ENCODE measurements around the gene ANXA9.

The ANXA9 gene

GRCh38 chr1:150995896-150996295, 13.8 kb downstream of the ANXA9 start:
- Histone ChIP-seq H3K23ac (ENCODE audit: low read depth, low read length, poor library complexity) (no peak overlapping the region), H3K79me1 (ENCODE audit: low read depth, low read length) (no peaks in the 10 kb centered on the region), H2BK5ac (ENCODE audit: low read length) (no peak overlapping the region), H3K36me3 (replicated peaks in 1 of 2; ENCODE audit: control insufficient read depth in 2 of 2, insufficient read depth in 2 of 2, low read length in 2 of 2) (peaks cover 9 to 23% of the 10 kb centered on the region in 2 donors), H3K14ac (ENCODE audit: low read length) (no peak overlapping the region), H3K4me1 (ENCODE audit: control insufficient read depth in 2 of 2, insufficient read depth in 1 of 2, low read depth in 1 of 2, low read length in 2 of 2) (peaks cover 0 to 2% of the 10 kb centered on the region in 2 donors), H3K27ac (replicated peaks; ENCODE audit: low read length) (no peak overlapping the region), H2AK5ac (ENCODE audit: low read depth, low read length) (no peak overlapping the region), H3K4ac (ENCODE audit: low read length) (no peak overlapping the region), H4K91ac (ENCODE audit: low read depth, low read length, poor library complexity) (no peak overlapping the region), H3K4me3 (ENCODE audit: low read length in 2 of 2) (no peak overlapping the region), H3K4me2 (ENCODE audit: insufficient read depth, low read length, poor library complexity, severe bottlenecking) (no peak overlapping the region), H3K27me3 (ENCODE audit: control insufficient read depth in 3 of 3, insufficient read depth in 3 of 3, low read depth in 1 of 3, low read length in 3 of 3) (no peaks in the 10 kb centered on the region), H3K9ac (ENCODE audit: low read depth, low read length, poor library complexity) (no peak overlapping the region), H2BK12ac (ENCODE audit: low read length) (no peak overlapping the region), H2AFZ (ENCODE audit: low read length) (peak overlapping the region; percentile 54), H3K9me3 (replicated peaks in 1 of 2; ENCODE audit: control insufficient read depth in 2 of 2, insufficient read depth in 1 of 2, low read depth in 1 of 2, low read length in 2 of 2) (no peaks in the 10 kb centered on the region), H4K8ac (ENCODE audit: low read depth, low read length) (no peak overlapping the region), H2BK15ac (ENCODE audit: low read length) (no peak overlapping the region), H3K18ac (ENCODE audit: low read length) (no peak overlapping the region), H2BK120ac (ENCODE audit: low read depth, low read length) (no peak overlapping the region)
- no peak for DNase-seq (ENCODE audit: low spot score)
- no CpG with 5 or more reads among the region's 9 CpGs for WGBS, 2 donors (ENCODE audit: extremely low coverage in 2 of 2, insufficient read length in 2 of 2, insufficient replicate concordance in 1 of 2)

GRCh38 chr1:150997126-150997872, 15.2 kb downstream of the ANXA9 start:
- Histone ChIP-seq H3K9me3 (replicated peaks in 1 of 2; ENCODE audit: control insufficient read depth in 2 of 2, insufficient read depth in 1 of 2, low read depth in 1 of 2, low read length in 2 of 2) (no peaks in the 10 kb centered on the region), H3K27ac (replicated peaks; ENCODE audit: low read length) (no peak overlapping the region)

GRCh38 chr1:150997949-150998348, 15.9 kb downstream of the ANXA9 start:
- Histone ChIP-seq H2BK120ac (ENCODE audit: low read depth, low read length) (no peak overlapping the region), H3K9me3 (replicated peaks in 1 of 2; ENCODE audit: control insufficient read depth in 2 of 2, insufficient read depth in 1 of 2, low read depth in 1 of 2, low read length in 2 of 2) (no peaks in the 10 kb centered on the region), H2AFZ (ENCODE audit: low read length) (no peak overlapping the region), H2BK15ac (ENCODE audit: low read length) (no peak overlapping the region), H4K91ac (ENCODE audit: low read depth, low read length, poor library complexity) (no peak overlapping the region), H3K18ac (ENCODE audit: low read length) (no peak overlapping the region), H2BK5ac (ENCODE audit: low read length) (no peak overlapping the region), H3K4me3 (ENCODE audit: low read length in 2 of 2) (no peak overlapping the region), H3K27me3 (ENCODE audit: control insufficient read depth in 3 of 3, insufficient read depth in 3 of 3, low read depth in 1 of 3, low read length in 3 of 3) (no peaks in the 10 kb centered on the region), H2BK12ac (ENCODE audit: low read length) (no peak overlapping the region), H2AK5ac (ENCODE audit: low read depth, low read length) (no peak overlapping the region), H3K4me2 (ENCODE audit: insufficient read depth, low read length, poor library complexity, severe bottlenecking) (no peak overlapping the region), H3K9ac (ENCODE audit: low read depth, low read length, poor library complexity) (no peak overlapping the region), H4K8ac (ENCODE audit: low read depth, low read length) (no peak overlapping the region), H3K14ac (ENCODE audit: low read length) (no peak overlapping the region), H3K4me1 (ENCODE audit: control insufficient read depth in 2 of 2, insufficient read depth in 1 of 2, low read depth in 1 of 2, low read length in 2 of 2) (no peaks in the 10 kb centered on the region), H3K23ac (ENCODE audit: low read depth, low read length, poor library complexity) (no peak overlapping the region), H3K27ac (replicated peaks; ENCODE audit: low read length) (no peak overlapping the region), H3K4ac (ENCODE audit: low read length) (no peak overlapping the region), H3K36me3 (replicated peaks in 1 of 2; ENCODE audit: control insufficient read depth in 2 of 2, insufficient read depth in 2 of 2, low read length in 2 of 2) (peaks cover 9 to 29% of the 10 kb centered on the region in 2 donors), H3K79me1 (ENCODE audit: low read depth, low read length) (no peaks in the 10 kb centered on the region)
- no peak for DNase-seq (ENCODE audit: low spot score)
- no CpG with 5 or more reads among the region's 5 CpGs for WGBS, 2 donors (ENCODE audit: extremely low coverage in 2 of 2, insufficient read length in 2 of 2, insufficient replicate concordance in 1 of 2)

More at GRCh38 chr1:150997126-150997872, 15.2 kb downstream of the ANXA9 start:
- H2AFZ ChIP-seq (ENCODE audit: low read length): no peak overlapping the region
- H3K4ac ChIP-seq (ENCODE audit: low read length): no peak overlapping the region
- no peak overlapping the region for H3K9ac ChIP-seq (ENCODE audit: low read depth, low read length, poor library complexity)
- H3K36me3 ChIP-seq (replicated peaks in 1 of 2; ENCODE audit: control insufficient read depth in 2 of 2, insufficient read depth in 2 of 2, low read length in 2 of 2): peaks cover 9 to 27% of the 10 kb centered on the region in 2 donors
- H3K4me2 ChIP-seq (ENCODE audit: insufficient read depth, low read length, poor library complexity, severe bottlenecking): no peak overlapping the region
- no peak overlapping the region for H4K8ac ChIP-seq (ENCODE audit: low read depth, low read length)
- H2BK15ac ChIP-seq (ENCODE audit: low read length): no peak overlapping the region
- no peak for DNase-seq (ENCODE audit: low spot score)
- H3K4me1 ChIP-seq (ENCODE audit: control insufficient read depth in 2 of 2, insufficient read depth in 1 of 2, low read depth in 1 of 2, low read length in 2 of 2): peaks cover 0 to 2% of the 10 kb centered on the region in 2 donors
- H2BK12ac ChIP-seq (ENCODE audit: low read length): no peak overlapping the region
- no peak overlapping the region for H2BK5ac ChIP-seq (ENCODE audit: low read length)
- H3K18ac ChIP-seq (ENCODE audit: low read length): no peak overlapping the region
- H3K14ac ChIP-seq (ENCODE audit: low read length): no peak overlapping the region
- no peak overlapping the region for H2AK5ac ChIP-seq (ENCODE audit: low read depth, low read length)
- no peaks in the 10 kb centered on the region for H3K79me1 ChIP-seq (ENCODE audit: low read depth, low read length)
- H2BK120ac ChIP-seq (ENCODE audit: low read depth, low read length): no peak overlapping the region
- H4K91ac ChIP-seq (ENCODE audit: low read depth, low read length, poor library complexity): no peak overlapping the region
- no peak overlapping the region for H3K4me3 ChIP-seq (ENCODE audit: low read length in 2 of 2)
- WGBS, 2 donors (ENCODE audit: extremely low coverage in 2 of 2, insufficient read length in 2 of 2, insufficient replicate concordance in 1 of 2): no CpG with 5 or more reads among the region's 20 CpGs
- H3K27me3 ChIP-seq (ENCODE audit: control insufficient read depth in 3 of 3, insufficient read depth in 3 of 3, low read depth in 1 of 3, low read length in 3 of 3): no peaks in the 10 kb centered on the region
- peak overlapping the region; percentile 14 for H3K23ac ChIP-seq (ENCODE audit: low read depth, low read length, poor library complexity)

GRCh38 chr1:150999051-150999674, 17.1 kb downstream of the ANXA9 start:
- no peak overlapping the region for H3K18ac ChIP-seq (ENCODE audit: low read length)

More at GRCh38 chr1:150999051-150999674, 17.1 kb downstream of the ANXA9 start:
- no peak overlapping the region for H2AFZ ChIP-seq (ENCODE audit: low read length)
- no peak overlapping the region for H3K23ac ChIP-seq (ENCODE audit: low read depth, low read length, poor library complexity)
- no peak overlapping the region for H2BK12ac ChIP-seq (ENCODE audit: low read length)
- no peak for DNase-seq (ENCODE audit: low spot score)
- no peak overlapping the region for H3K4me3 ChIP-seq (ENCODE audit: low read length in 2 of 2)
- no peaks in the 10 kb centered on the region for H3K9me3 ChIP-seq (replicated peaks in 1 of 2; ENCODE audit: control insufficient read depth in 2 of 2, insufficient read depth in 1 of 2, low read depth in 1 of 2, low read length in 2 of 2)
- H3K27ac ChIP-seq (replicated peaks; ENCODE audit: low read length): no peak overlapping the region
- WGBS, 2 donors (ENCODE audit: extremely low coverage in 2 of 2, insufficient read length in 2 of 2, insufficient replicate concordance in 1 of 2): no CpG with 5 or more reads among the region's 17 CpGs
- H2AK5ac ChIP-seq (ENCODE audit: low read depth, low read length): no peak overlapping the region
- no peak overlapping the region for H3K9ac ChIP-seq (ENCODE audit: low read depth, low read length, poor library complexity)
- no peak overlapping the region for H3K4me2 ChIP-seq (ENCODE audit: insufficient read depth, low read length, poor library complexity, severe bottlenecking)
- no peak overlapping the region for H3K14ac ChIP-seq (ENCODE audit: low read length)
- H4K8ac ChIP-seq (ENCODE audit: low read depth, low read length): no peak overlapping the region
- H3K4me1 ChIP-seq (ENCODE audit: control insufficient read depth in 2 of 2, insufficient read depth in 1 of 2, low read depth in 1 of 2, low read length in 2 of 2): no peaks in the 10 kb centered on the region
- no peak overlapping the region for H3K4ac ChIP-seq (ENCODE audit: low read length)
- H2BK5ac ChIP-seq (ENCODE audit: low read length): no peak overlapping the region
- H4K91ac ChIP-seq (ENCODE audit: low read depth, low read length, poor library complexity): no peak overlapping the region
- H3K79me1 ChIP-seq (ENCODE audit: low read depth, low read length): no peaks in the 10 kb centered on the region
- no peaks in the 10 kb centered on the region for H3K27me3 ChIP-seq (ENCODE audit: control insufficient read depth in 3 of 3, insufficient read depth in 3 of 3, low read depth in 1 of 3, low read length in 3 of 3)
- H2BK120ac ChIP-seq (ENCODE audit: low read depth, low read length): no peak overlapping the region
- H2BK15ac ChIP-seq (ENCODE audit: low read length): no peak overlapping the region
- H3K36me3 ChIP-seq (replicated peaks in 1 of 2; ENCODE audit: control insufficient read depth in 2 of 2, insufficient read depth in 2 of 2, low read length in 2 of 2): peaks cover 9 to 29% of the 10 kb centered on the region in 2 donors

Data from neuronal stem cell (in vitro differentiated cells).